GM18870 (cell line): Measurements from ENCODE around the gene LGALS4.
"Not testable (repeated sequence)": the region's sequence is repeated elsewhere in the genome, so short reads cannot be mapped to it uniquely, and the experiment has no call there.

Experiments
- ATAC-seq: cut with Tn5 transposase; IDR thresholded peaks from one replicate; pipeline ENCODE4 v1.9.1; 2021; ENCODE audit warnings: moderate library complexity; ENCODE audit not compliant: unreplicated experiment

LGALS4 gene

GRCh38 chr19:38826856-38827551, 14.3 kb upstream of the LGALS4 start:
- no peak for ATAC-seq

DNA sequence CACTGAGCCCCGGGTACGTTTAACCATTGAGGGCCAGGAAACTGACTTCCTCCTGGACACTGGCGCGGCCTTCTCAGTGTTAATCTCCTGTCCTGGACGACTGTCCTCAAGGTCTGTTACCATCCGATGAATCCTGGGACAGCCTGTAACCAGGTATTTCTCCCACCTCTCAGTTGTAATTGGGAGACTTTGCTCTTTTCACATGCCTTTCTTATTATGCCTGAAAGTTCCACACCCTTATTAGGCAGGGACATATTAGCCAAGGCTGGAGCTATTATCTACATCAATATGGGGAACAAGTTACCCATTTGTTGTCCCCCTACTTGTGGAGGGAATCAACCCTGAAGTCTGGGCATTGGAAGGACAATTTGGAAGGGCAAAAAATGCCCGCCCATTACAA, 13.2 kb upstream of the LGALS4 start:
- ATAC-seq = not testable (repeated sequence)

GRCh38 chr19:38821230-38821825, 8.6 kb upstream of the LGALS4 start:
- not testable (repeated sequence) for ATAC-seq

GRCh38 chr19:38819231-38819920, 6.6 kb upstream of the LGALS4 start:
- ATAC-seq = no peak

DNA sequence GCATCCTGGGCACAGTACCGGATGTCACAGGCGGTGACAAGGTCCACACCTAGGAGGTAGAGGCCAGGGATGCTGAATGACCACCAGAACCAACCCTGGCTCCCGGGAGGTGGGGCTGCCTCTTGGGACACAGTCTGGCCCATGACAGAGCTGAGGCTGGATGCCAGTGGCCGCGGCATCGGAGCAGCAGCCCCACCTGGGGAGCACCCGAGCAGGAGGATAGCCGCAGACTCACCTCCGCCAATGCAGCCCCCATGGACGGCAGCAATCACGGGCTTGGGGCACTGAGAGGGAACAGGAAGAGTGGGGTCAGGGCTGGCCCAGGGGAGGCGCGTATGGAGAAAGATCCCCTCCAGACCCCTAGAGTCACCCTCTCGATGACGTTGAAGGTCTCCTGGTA, 4.3 kb upstream of the LGALS4 start:
- no peak for ATAC-seq

DNA sequence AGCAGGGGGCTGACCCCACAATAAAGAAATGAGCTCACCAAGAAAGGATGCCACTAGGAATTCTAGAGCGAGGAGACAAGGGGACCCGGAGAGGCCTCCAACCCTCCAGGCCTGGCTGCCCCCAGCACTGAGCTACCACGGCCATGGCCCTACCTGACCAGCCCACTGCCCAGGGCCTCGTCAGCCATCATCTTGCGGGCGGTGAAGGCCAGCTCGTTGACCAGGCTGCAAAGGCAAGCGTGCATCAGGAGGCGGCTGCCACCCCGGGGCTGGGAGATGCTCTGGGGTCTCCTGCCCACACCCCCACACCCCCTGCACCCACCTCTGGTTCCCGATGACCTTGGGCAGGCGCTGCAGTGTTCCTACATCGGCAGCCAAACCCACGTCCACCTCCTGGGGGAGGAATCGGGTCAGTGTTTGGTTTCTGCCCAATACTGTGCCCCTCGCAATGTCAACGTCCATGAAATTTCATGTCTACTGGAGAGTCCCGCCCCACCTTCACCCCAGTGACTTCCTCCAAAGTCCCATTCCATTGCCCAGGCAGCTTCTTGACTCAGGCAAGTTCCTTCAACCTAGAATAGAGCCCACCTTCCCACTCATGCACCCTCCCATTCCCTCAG, 3.5 kb upstream of the LGALS4 start:
- ATAC-seq = no peak

- ATAC-seq = no peak
These were observed 2.6 kb upstream of the LGALS4 start for GRCh38 chr19:38815059-38816001.

DNA sequence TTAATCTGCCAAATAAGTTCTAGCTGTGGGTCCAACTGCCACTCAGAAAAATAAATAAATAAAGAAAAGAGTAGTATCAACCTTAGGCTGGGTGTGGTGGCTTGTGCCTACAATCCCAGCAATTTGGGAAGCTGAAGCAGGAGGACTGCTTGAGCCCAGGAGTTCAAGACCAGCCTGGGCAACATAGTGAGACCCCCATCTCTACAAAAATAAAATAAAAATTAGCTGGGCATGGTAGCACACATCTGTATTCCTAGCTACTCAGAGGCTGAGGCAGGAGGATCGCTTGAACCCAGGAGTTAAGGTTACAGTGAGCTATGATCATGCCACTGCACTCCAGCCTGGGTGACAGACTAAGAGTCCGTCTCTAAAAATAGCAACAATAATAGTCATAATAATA, 1.2 kb upstream of the LGALS4 start:
- not testable (repeated sequence) for ATAC-seq

DNA sequence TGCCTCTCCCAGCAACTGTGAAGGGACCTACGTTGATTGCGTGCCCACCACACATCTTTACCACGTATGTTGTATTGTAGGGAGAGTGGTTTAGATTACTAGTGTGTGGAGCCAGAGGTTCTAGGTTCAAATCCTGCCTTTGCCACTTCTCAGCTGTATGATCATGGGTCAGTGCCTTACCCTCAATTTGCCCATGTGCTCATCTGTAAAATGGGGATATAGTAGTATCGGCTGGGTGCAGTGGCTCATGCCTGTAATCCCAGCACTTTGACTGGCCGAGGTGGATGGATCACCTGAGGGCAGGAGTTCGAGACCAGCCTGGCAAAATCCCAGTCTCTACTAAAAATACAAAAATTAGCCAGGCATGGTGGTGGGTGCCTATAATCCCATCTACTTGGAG, 578 bp upstream of the LGALS4 start:
- no peak for ATAC-seq

- no peak for ATAC-seq
These were observed 520 bp downstream of the LGALS4 start for GRCh38 chr19:38812009-38812840.

DNA sequence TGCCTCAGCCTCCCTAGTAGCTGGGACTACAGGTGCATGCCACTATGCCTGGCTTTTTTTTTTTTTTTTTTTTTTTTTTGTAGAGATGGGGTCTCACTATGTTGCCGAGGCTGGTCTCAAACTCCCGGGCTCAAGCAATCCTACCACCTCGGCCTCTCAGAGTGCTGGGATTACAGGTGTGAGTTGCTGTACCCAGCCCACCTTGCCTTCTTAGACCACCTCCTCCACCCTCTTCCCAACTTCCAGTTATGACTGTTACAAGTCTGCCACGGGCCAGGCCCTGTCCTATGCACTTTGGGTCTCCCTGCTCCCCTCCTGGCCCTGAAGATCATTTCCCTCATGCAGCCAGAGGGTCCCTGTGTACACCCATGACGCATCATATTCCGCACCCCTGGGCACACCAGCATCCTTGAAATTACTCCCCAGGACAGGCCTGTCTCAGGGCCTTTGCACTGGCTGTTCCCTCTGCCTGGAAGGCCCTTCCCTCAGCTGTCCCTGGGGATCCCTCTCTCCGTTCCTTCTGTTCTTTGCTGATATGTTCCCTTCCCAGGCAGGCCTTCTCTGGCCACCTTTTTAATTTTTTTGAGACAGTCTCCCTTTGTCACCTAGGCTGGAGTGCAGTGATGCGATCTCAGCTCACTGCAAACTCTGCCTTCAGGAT, 3.0 kb downstream of the LGALS4 start:
- ATAC-seq = no peak

GRCh38 chr19:38808741-38809140, 4.0 kb downstream of the LGALS4 start:
- no peak for ATAC-seq

DNA sequence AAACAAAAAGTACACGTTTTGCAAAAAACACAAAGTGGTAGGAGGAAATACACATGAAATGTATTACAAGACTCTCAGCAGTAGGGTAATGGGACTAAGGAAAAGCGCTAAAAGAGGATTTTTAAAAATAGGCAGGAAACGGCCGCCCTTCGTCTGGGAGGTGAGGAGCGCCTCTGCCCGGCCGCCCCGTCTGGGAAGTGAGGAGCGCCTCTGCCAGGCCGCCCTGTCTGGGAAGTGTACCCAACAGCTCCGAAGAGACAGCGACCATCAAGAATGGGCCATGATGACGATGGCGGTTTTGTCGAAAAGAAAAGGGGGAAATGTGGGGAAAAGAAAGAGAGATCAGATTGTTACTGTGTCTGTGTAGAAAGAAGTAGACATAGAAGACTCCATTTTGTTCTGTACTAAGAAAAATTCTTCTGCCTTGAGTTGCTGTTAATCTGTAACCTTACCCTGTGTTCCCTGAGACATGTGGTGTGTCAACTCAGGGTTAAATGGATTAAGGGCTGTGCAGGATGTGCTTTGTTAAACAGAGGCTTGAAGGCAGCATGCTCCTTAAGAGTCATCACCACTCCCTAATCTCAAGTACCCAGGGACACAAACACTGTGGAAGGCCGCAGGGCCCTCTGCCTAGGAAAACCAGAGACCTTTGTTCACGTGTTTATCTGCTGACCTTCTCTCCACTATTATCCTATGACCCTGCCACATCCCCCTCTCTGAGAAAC, 5.2 kb downstream of the LGALS4 start:
- ATAC-seq = not testable (repeated sequence)

DNA sequence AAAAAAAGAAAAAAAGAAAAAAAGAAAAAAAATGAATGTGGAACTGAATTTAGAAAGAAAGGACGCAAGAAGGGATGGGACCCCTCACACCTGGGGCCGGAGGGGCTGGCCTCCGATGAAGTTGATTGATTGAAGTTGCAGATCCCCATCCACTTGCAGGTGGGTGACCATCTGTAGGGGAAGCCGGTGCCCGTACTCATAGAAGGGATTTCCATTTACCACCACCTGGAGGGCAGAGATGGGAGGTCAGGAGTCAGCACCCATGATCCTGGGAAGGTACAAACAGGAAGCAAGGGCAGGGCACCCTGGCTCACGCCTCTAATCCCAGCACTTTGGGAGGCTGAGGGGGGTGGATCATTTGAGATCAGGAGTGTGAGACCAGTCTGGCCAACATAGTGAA, 6.4 kb downstream of the LGALS4 start:
- ATAC-seq = no peak

- no peak for ATAC-seq
These were observed 7.6 kb downstream of the LGALS4 start for GRCh38 chr19:38805180-38805579.

- no peak for ATAC-seq
These were observed 9.2 kb downstream of the LGALS4 start for GRCh38 chr19:38803543-38803942.

DNA sequence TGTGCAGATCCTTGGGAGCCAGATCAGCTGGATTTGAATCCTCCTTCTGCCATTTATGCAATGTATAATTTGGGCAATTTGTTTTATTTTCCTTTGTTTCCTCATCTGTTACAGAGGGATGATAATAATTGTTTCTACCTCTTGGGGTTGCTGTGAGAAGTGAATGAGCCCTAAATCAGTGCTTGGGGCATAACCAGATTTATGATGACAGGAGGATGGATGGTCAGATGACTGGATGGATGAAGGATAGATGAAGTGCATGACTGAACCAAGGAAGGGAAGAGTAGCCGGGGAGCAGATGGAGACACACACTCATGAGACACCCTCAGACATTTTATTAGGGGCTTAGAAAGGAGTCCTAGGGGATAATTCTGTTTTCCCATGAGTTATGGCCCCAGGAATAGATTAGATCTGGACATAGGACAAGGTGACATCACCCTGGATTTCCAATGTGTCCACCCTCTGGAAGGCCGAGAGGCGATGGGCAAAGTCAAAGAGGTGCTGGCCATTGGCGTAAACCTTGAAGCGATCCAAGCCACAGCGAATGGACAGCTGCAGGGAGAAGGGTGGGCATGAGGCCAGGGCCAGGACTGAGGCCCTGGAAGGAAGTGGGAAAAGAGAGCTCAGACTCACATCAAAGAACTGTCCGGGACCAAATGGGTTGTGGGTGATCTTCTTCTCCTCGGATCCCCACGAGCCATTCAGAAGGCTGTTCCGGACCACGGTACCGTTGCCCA, 11.2 kb downstream of the LGALS4 start:
- no peak for ATAC-seq
